D721Med (cell line): Measurements from ENCODE around the gene DIABLO.
A peak's percentile ranks its signal among the peaks of the same experiment; 100 is the strongest.

Source experiments
- DNase-seq: peaks from one replicate; pipeline ENCODE4 v3.0.0; 2011; ENCODE audit warnings: low spot score; ENCODE audit not compliant: insufficient read length
- FAIRE-seq: peaks from 2 replicates; lab custom pipeline; 2011; peaks lifted over from hg19 to GRCh38; lab: Jason Lieb, UNC
- TF ChIP-seq, protein P1 (sequence below): IDR thresholded peaks from 2 replicates; pipeline ENCODE4 v1.5.1; 2012; ENCODE audit warnings: mild to moderate bottlenecking, control low read depth; ENCODE audit not compliant: insufficient read depth; ENCODE audit errors: missing control alignments

Gene DIABLO

DNA sequence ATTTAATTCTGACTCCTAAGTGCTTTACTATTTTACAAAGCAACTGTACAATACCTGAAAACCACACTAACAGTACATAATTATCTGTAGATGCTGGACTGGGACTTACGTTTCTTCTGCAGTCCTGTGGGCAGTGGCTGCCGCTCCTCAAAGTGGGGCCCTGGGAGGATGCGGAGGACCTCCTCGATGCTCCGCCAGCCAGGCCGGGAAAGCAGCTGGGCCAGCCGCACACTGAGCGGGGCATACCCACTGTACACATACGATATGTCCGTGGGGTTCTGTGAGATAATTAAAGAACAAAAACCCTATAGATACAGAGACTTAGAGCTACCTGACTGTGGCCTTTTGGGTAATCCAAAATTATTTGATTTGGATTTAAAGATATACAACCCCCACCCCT is 6.8 kb upstream of the DIABLO start:
- DNase-seq (no peak), FAIRE-seq (no peak)
- TF ChIP-seq, protein P1, sequence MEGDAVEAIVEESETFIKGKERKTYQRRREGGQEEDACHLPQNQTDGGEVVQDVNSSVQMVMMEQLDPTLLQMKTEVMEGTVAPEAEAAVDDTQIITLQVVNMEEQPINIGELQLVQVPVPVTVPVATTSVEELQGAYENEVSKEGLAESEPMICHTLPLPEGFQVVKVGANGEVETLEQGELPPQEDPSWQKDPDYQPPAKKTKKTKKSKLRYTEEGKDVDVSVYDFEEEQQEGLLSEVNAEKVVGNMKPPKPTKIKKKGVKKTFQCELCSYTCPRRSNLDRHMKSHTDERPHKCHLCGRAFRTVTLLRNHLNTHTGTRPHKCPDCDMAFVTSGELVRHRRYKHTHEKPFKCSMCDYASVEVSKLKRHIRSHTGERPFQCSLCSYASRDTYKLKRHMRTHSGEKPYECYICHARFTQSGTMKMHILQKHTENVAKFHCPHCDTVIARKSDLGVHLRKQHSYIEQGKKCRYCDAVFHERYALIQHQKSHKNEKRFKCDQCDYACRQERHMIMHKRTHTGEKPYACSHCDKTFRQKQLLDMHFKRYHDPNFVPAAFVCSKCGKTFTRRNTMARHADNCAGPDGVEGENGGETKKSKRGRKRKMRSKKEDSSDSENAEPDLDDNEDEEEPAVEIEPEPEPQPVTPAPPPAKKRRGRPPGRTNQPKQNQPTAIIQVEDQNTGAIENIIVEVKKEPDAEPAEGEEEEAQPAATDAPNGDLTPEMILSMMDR, result no peak

DNA sequence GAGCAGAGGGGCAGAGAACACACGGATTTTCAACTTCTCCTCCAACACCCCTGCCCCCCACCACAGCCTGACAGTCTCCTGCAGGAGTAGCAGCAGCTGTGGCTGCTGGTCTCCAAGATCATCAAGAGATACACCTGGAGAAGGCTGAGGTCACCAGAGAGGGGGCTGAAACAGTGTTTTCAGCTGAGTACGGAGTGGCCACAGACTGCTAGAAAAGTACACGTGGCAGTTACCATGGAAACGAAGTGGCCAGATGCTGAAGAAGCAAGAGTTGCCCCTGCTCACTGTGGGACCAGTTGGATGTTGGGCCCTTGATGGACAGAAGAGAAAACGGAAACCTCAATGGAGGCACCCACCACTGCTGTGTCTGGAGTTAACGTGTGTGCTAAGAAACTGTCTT is 4.9 kb upstream of the DIABLO start:
- no peak for FAIRE-seq
- DNase-seq, result no peak
- TF ChIP-seq, protein P1, result no peak

DNA sequence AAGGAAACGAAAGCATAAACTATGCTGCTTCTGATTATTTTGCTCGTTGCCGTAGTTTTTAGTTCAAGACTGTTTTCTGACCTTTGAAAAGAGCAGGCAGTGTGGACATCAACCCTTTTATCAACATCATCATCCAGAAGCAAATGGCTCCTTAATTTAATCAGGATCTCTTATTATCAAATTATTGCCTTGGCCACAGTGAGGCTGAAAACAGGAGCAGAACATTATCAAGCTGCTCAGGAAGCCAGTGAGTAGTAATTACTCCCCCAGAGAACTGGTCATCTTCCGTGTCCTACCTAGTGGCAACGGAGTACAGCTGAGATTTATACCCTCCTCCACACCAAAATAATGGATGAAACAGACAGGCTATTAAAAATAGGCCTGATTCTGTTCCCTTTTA is 2.2 kb upstream of the DIABLO start:
- DNase-seq (no peak), FAIRE-seq (no peak)

DNA sequence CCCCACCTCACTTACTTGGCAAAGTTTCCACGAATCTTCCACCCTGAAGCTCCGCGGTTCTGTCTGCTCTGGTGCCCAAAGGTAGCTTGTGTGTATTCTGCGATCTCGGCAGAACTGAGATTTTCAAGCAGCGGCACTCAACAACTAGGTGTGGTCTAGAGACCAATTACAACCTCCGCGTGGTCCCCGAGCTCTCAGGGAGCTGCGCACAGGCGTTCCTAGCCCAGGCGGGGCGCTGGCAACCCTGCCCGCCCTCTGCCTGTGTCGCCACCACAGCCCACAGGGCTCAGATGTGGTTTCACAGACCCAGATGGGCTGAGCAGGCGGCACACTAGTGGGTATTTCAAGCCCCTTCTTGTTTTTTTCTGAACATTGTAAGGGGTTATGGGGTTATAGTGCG is 1.5 kb upstream of the DIABLO start:
- TF ChIP-seq, protein P1, result no peak
- DNase-seq, result no peak
- FAIRE-seq, result no peak

More for the DNA sequence above, 2.2 kb upstream of the DIABLO start:
- TF ChIP-seq, protein P1, result no peak

DNA sequence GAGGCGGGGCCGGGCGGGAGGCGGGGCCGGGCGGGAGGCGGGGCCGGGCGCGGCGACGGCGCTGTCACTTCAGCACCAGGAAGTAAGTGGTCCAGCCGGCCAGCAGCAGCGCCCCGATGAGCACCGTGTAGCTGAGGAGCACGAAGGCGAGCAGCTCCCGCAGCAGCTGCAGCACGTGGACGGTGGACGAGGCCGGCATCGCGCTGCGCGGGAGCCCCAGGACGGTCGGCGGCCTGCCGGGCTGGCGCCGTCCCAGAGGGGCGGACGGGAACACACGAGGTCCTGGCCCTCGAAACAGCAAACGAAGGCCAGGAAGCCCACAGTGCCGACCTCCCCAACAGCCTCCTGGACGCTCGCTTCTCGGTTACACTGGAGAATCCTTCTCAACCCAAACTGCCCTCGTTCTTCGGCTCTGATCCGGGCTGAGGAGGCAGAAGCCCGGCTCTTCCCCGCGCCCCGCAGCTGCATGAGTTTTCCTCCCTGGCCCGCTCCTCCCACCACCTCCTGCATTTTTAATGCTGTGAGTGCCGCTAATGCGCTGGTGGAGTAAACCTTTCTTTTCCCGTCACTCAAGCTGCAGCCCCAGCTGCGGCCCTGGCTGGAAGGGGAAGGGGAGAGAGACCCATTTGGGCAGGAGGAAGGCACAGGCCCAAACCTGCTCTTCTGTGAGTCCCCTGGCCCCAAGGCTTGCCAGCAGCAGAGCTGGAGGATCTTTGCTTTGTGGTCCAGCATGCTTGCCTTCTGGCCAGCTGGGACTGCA is 694 bp upstream of the DIABLO start:
- peak; percentile 40 for DNase-seq
- FAIRE-seq, result no peak

DNA sequence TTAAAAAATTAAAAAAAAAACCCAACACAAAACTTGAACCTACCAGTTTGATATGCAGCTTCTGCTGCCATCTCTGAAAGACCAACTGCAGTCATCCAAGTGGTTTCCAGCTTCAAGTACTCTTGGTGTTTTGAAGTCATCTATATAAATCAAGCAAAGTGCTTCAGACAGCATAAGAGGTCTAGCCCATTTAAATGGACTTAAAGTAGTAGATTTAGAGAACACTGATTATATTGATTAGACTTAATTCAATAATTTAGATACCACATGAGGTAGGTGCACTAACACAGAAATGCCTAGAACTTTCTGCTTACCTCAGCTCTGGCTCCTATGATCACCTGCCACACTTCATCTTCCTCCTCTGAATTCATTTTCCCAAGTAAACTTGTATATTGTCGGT is 9.4 kb downstream of the DIABLO start:
- TF ChIP-seq, protein P1, result no peak
- no peak for DNase-seq
- FAIRE-seq, result no peak

More for the DNA sequence above, 694 bp upstream of the DIABLO start:
- TF ChIP-seq, protein P1, result no peak

DNA sequence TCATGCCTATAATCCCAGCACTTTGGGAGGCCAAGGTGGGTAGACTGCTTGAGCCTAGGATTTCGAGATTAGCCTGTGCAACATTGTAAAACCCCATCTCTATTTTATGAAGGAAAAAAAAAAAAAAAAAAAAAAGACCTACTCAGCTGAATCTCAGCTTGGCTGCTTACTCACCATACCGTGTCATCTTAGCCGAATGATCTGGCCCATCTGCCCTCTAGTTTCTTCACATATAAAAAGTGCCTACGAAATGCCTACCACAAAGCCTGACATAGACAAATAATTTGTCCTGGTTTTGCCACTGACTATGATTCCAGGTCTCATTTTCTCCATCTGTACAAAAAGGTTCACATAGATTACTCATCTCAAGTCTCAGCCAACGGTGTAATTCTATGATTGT is 10.1 kb downstream of the DIABLO start:
- TF ChIP-seq, protein P1, result no peak
- DNase-seq (no peak), FAIRE-seq (no peak)
